HEK293 (cell line): ENCODE results near the gene NSMCE1.

ENCODE experiments used
- CTCF ChIA-PET: fragments of 350-600 bp; formaldehyde crosslinking; extraction: SDS; loops from one replicate; lab custom pipeline; 2021; ENCODE audit warnings: antibody characterized with exemption; lab: Yijun Ruan, JAX
- POLR2A ChIA-PET: fragments of 300-600 bp; formaldehyde crosslinking; extraction: SDS; loops from one replicate; lab custom pipeline; 2020; ENCODE audit warnings: antibody characterized with exemption, inconsistent platforms; lab: Yijun Ruan, JAX
- H3K27ac ChIP-seq: fragments of 200-500 bp; sonication (Bioruptor generic); 2 replicates; pipeline ENCODE4 v1.5.1; 2014; ENCODE audit warnings: low read depth, low read length, control low read depth, inconsistent platforms; ENCODE audit errors: extremely low read depth
- H3K36me3 ChIP-seq, 2 experiments: fragments of 200-500 bp in 1 of 2; sonication (Bioruptor generic) in 1 of 2; 1 replicate in 1 of 2; 2 replicates in 1 of 2; pipeline ENCODE4 v1.5.1; 2014 to 2017; ENCODE audit warnings: inconsistent platforms in 2 of 2, low read length in 2 of 2; ENCODE audit not compliant: control insufficient read depth in 2 of 2, insufficient read depth in 1 of 2
- H3K4me1 ChIP-seq: fragments of 200-500 bp; sonication (Bioruptor generic); 2 replicates; pipeline ENCODE4 v1.5.1; 2014; ENCODE audit warnings: mild to moderate bottlenecking, low read length, inconsistent platforms; ENCODE audit not compliant: control insufficient read depth, insufficient read depth
- H3K4me3 ChIP-seq: 2 replicates; pipeline ENCODE4 v1.5.1; 2011; ENCODE audit warnings: low read depth, mild to moderate bottlenecking, control low read depth, low read length, moderate library complexity
- H3K9me3 ChIP-seq: fragments of 200-500 bp; sonication (Bioruptor generic); 2 replicates; pipeline ENCODE4 v1.5.1; 2014; ENCODE audit warnings: low read depth, low read length, inconsistent platforms; ENCODE audit not compliant: control insufficient read depth, insufficient read depth
- HOXC10 ChIP-seq: sonication (generic); formaldehyde crosslinking; IDR thresholded peaks from 2 replicates; pipeline ENCODE4 v1.8.1; 2023; ENCODE audit warnings: mild to moderate bottlenecking, missing genetic modification reagents
- PRDM10 ChIP-seq: fragments of 450-650 bp; formaldehyde crosslinking; IDR thresholded peaks from 2 replicates; pipeline ENCODE4 v1.5.1; 2016; ENCODE audit warnings: missing biosample characterization, missing genetic modification characterization
- PRDM2 ChIP-seq: fragments of 450-650 bp; formaldehyde crosslinking; IDR thresholded peaks from 2 replicates; pipeline ENCODE4 v1.5.1; 2016; ENCODE audit warnings: missing biosample characterization, missing genetic modification characterization, borderline replicate concordance
- ZBTB1 ChIP-seq: fragments of 450-650 bp; formaldehyde crosslinking; IDR thresholded peaks from 2 replicates; pipeline ENCODE4 v1.5.1; 2016; ENCODE audit warnings: missing biosample characterization, missing genetic modification characterization
- ZBTB11 ChIP-seq: fragments of 450-650 bp; formaldehyde crosslinking; conservative IDR thresholded peaks from 2 replicates; pipeline ENCODE4 v1.5.1; 2016; ENCODE audit warnings: low read depth, missing biosample characterization, missing genetic modification characterization
- ZNF664 ChIP-seq: fragments of 450-650 bp; formaldehyde crosslinking; IDR thresholded peaks from 2 replicates; pipeline ENCODE4 v1.5.1; 2016; ENCODE audit warnings: missing biosample characterization, missing genetic modification characterization
- ZNF677 ChIP-seq: fragments of 450-650 bp; IDR thresholded peaks from 2 replicates; pipeline ENCODE4 v1.5.0; 2018; ENCODE audit warnings: missing biosample characterization, mild to moderate bottlenecking, missing genetic modification characterization, moderate library complexity
- ZNF791 ChIP-seq: fragments of 450-650 bp; formaldehyde crosslinking; IDR thresholded peaks from 2 replicates; pipeline ENCODE4 v1.5.1; 2016; ENCODE audit warnings: missing biosample characterization, missing genetic modification characterization
- ZNF837 ChIP-seq: fragments of 450-650 bp; formaldehyde crosslinking; IDR thresholded peaks from 2 replicates; pipeline ENCODE4 v1.5.1; 2016; ENCODE audit warnings: missing biosample characterization, missing genetic modification characterization

NSMCE1 gene

GRCh38 chr16:27304102-27304501, 35.5 kb upstream of the NSMCE1 start (continued):
- TF ChIP-seq PRDM10 (tag by site-specific recombination) (0 out of 2 replicates have a peak, but pooled peaks have one; percentile 16), PRDM2 (tag by site-specific recombination) (no peak), HOXC10 (no peak), ZBTB11 (no peak), ZNF677 (tag by site-specific recombination) (no peak)

- H3K27ac ChIP-seq, result no peak overlapping the region
- ChIA-PET CTCF (interaction anchor here (0.6 to 1.1 kb wide), 3 partner anchors 29 to 669 kb away, joined by 3 to 5 read pairs (median 4); no protein-coding TSS in a partner anchor), POLR2A (no interaction called here)
- H3K4me3 ChIP-seq, result no peak overlapping the region
- TF ChIP-seq ZBTB1 (tag by site-specific recombination), result no peak
- no peak for TF ChIP-seq ZNF791 (tag by site-specific recombination)
- TF ChIP-seq ZNF664 (tag by site-specific recombination), result 0 out of 2 replicates have a peak, but pooled peaks have one; percentile 51
- no peak for TF ChIP-seq ZNF837 (tag by site-specific recombination)
- no peaks in the 10 kb centered on the region for H3K4me1 ChIP-seq
- H3K9me3 ChIP-seq, result no peaks in the 10 kb centered on the region
- no peaks in the 10 kb centered on the region for H3K36me3 ChIP-seq
Observed at GRCh38 chr16:27303256-27304100, 34.9 kb upstream of the NSMCE1 start.
